Suprapubic skin (tissue), 3 donors: ENCODE results near the gene WWC1.

Source experiments
- POLR2AphosphoS5 ChIP-seq, 3 donors: sonication (generic); formaldehyde crosslinking; IDR thresholded peaks; one replicate each; pipeline ENCODE4 v1.6.1; 2017; ENCODE audit warnings: antibody characterized with exemption in 3 of 3
- TF ChIP-seq, protein P1 (sequence below), 2 donors: fragments of 200-600 bp in 1 of 2; fragments of 450-650 bp in 1 of 2; sonication (generic) in 1 of 2; IDR thresholded peaks; one replicate each; pipeline ENCODE4 v1.5.1; 2016 to 2019; ENCODE audit warnings: antibody characterized with exemption in 2 of 2, mild to moderate bottlenecking in 1 of 2, moderate library complexity in 1 of 2

- TF ChIP-seq, protein P1, sequence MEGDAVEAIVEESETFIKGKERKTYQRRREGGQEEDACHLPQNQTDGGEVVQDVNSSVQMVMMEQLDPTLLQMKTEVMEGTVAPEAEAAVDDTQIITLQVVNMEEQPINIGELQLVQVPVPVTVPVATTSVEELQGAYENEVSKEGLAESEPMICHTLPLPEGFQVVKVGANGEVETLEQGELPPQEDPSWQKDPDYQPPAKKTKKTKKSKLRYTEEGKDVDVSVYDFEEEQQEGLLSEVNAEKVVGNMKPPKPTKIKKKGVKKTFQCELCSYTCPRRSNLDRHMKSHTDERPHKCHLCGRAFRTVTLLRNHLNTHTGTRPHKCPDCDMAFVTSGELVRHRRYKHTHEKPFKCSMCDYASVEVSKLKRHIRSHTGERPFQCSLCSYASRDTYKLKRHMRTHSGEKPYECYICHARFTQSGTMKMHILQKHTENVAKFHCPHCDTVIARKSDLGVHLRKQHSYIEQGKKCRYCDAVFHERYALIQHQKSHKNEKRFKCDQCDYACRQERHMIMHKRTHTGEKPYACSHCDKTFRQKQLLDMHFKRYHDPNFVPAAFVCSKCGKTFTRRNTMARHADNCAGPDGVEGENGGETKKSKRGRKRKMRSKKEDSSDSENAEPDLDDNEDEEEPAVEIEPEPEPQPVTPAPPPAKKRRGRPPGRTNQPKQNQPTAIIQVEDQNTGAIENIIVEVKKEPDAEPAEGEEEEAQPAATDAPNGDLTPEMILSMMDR (IDR thresholded peaks at IDR 0.05): no peak
- no peak for TF ChIP-seq POLR2AphosphoS5 (IDR thresholded peaks at IDR 0.05)
These were observed 180.3 kb downstream of the WWC1 start for GRCh38 chr5:168471785-168472184.
